IMR-90 (cell line): ENCODE results near the gene IL6. TPM values are rescaled to one million over a fixed set of nuclear protein-coding genes. Genes with fewer than 3 reads are reported as not detected.

Experiments
- ATAC-seq: fragments of 200-7000 bp; cut with Tn5 transposase; 2 replicates; pipeline ENCODE4 v1.9.1; 2020; ENCODE audit warnings: low read depth, mild to moderate bottlenecking, moderate library complexity
- BruUV-seq: library from RNA; stranded (reverse); fragments of 400-500 nt; replicated peaks from 2 replicates; lab custom pipeline; 2021; lab: Mats Ljungman, UMichigan
- CTCF ChIA-PET: fragments of 300-600 bp; formaldehyde crosslinking; extraction: SDS; loops from one replicate; lab custom pipeline; 2021; ENCODE audit warnings: antibody characterized with exemption; lab: Yijun Ruan, JAX
- POLR2A ChIA-PET: fragments of 300-600 bp; sonication (Branson Sonifier 250); formaldehyde crosslinking; loops from one replicate; lab custom pipeline; 2022; ENCODE audit warnings: antibody characterized with exemption; ENCODE audit not compliant: unreplicated experiment; lab: Charles Lee
- DNase-seq: peaks from one replicate; pipeline ENCODE4 v3.0.0; 2013
- H2AFZ ChIP-seq: replicated peaks from 2 replicates; pipeline ENCODE3; 2013; ENCODE audit warnings: low read length, mild to moderate bottlenecking; ENCODE audit not compliant: poor library complexity
- H2AK5ac ChIP-seq: 2 replicates; pipeline ENCODE4 v1.6.1; 2013; ENCODE audit warnings: low read depth, low read length, inconsistent platforms
- H2AK9ac ChIP-seq: replicated peaks from 2 replicates; pipeline ENCODE3; 2013; ENCODE audit warnings: mild to moderate bottlenecking, low read depth, low read length, moderate library complexity; ENCODE audit not compliant: poor library complexity
- H2BK120ac ChIP-seq: 2 replicates; pipeline ENCODE4 v1.6.1; 2013; ENCODE audit warnings: low read depth, low read length, inconsistent platforms
- H2BK15ac ChIP-seq: 3 replicates; pipeline ENCODE4 v1.6.1; 2013; ENCODE audit warnings: low read depth, low read length, inconsistent platforms
- H2BK20ac ChIP-seq: 2 replicates; pipeline ENCODE4 v1.6.1; 2013; ENCODE audit warnings: low read depth, mild to moderate bottlenecking, inconsistent platforms, low read length, moderate library complexity
- H2BK5ac ChIP-seq: 2 replicates; pipeline ENCODE4 v1.6.1; 2013; ENCODE audit warnings: mild to moderate bottlenecking, low read depth, low read length, inconsistent platforms; ENCODE audit not compliant: poor library complexity, severe bottlenecking
- H3K14ac ChIP-seq: replicated peaks from 2 replicates; pipeline ENCODE4 v1.6.1; 2013; ENCODE audit warnings: low read depth, low read length, inconsistent platforms
- H3K18ac ChIP-seq: 2 replicates; pipeline ENCODE4 v1.6.1; 2013; ENCODE audit warnings: low read depth, low read length, control low read depth
- H3K23ac ChIP-seq: 2 replicates; pipeline ENCODE4 v1.6.1; 2013; ENCODE audit warnings: low read depth, low read length, inconsistent platforms
- H3K27ac ChIP-seq: 2 replicates; pipeline ENCODE4 v1.5.1; 2013; ENCODE audit warnings: mild to moderate bottlenecking, control low read depth, low read length; ENCODE audit not compliant: insufficient read depth
- H3K27me3 ChIP-seq: 2 replicates; pipeline ENCODE4 v1.6.1; 2013; ENCODE audit warnings: low read length; ENCODE audit not compliant: control insufficient read depth, insufficient read depth
- H3K36me3 ChIP-seq: 2 replicates; pipeline ENCODE4 v1.6.1; 2013; ENCODE audit warnings: low read length, mixed read lengths; ENCODE audit not compliant: control insufficient read depth, insufficient read depth
- H3K4ac ChIP-seq: 2 replicates; pipeline ENCODE4 v1.6.1; 2013; ENCODE audit warnings: low read depth, low read length, inconsistent platforms
- H3K4me1 ChIP-seq: 2 replicates; pipeline ENCODE4 v1.6.1; 2013; ENCODE audit warnings: low read length, mixed read lengths; ENCODE audit not compliant: control insufficient read depth, insufficient read depth
- H3K4me2 ChIP-seq: 2 replicates; pipeline ENCODE4 v1.6.1; 2013; ENCODE audit warnings: low read depth, mild to moderate bottlenecking, control low read depth, low read length, moderate library complexity
- H3K4me3 ChIP-seq: 2 replicates; pipeline ENCODE4 v1.5.1; 2013; ENCODE audit warnings: low read depth, mild to moderate bottlenecking, control low read depth, low read length, moderate library complexity; ENCODE audit not compliant: insufficient read depth
- H3K56ac ChIP-seq: 2 replicates; pipeline ENCODE4 v1.6.1; 2013; ENCODE audit warnings: low read length, inconsistent platforms; ENCODE audit not compliant: insufficient read depth; ENCODE audit errors: extremely low read depth
- H3K79me1 ChIP-seq, 2 experiments: 2 replicates each; pipeline ENCODE4 v1.6.1; 2013; ENCODE audit warnings: low read length in 2 of 2, inconsistent platforms in 1 of 2, low read depth in 1 of 2
- H3K9ac ChIP-seq: 2 replicates; pipeline ENCODE4 v1.6.1; 2013; ENCODE audit warnings: low read depth, low read length, control low read depth
- H3K9me1 ChIP-seq: 2 replicates; pipeline ENCODE4 v1.6.1; 2013; ENCODE audit warnings: low read length, inconsistent platforms; ENCODE audit not compliant: insufficient read depth
- H3K9me3 ChIP-seq: 2 replicates; pipeline ENCODE4 v1.6.1; 2013; ENCODE audit warnings: low read length; ENCODE audit not compliant: control insufficient read depth, insufficient read depth
- H4K20me1 ChIP-seq: 2 replicates; pipeline ENCODE4 v1.6.1; 2013; ENCODE audit warnings: low read length, inconsistent platforms; ENCODE audit not compliant: insufficient read depth
- H4K5ac ChIP-seq: 2 replicates; pipeline ENCODE4 v1.6.1; 2013; ENCODE audit warnings: mild to moderate bottlenecking, low read depth, low read length, control low read depth
- H4K8ac ChIP-seq, 2 experiments: 2 replicates each; pipeline ENCODE4 v1.6.1; 2013; ENCODE audit warnings: low read depth in 2 of 2, low read length in 2 of 2, control low read depth in 1 of 2, inconsistent platforms in 1 of 2
- H4K91ac ChIP-seq: 2 replicates; pipeline ENCODE4 v1.6.1; 2013; ENCODE audit warnings: low read depth, low read length, inconsistent platforms; ENCODE audit not compliant: insufficient read depth
- CEBPB ChIP-seq: IDR thresholded peaks from 2 replicates; pipeline ENCODE4 v1.6.1; 2012; ENCODE audit warnings: low read depth, low read length, improper control_type of control experiment
- CHD1 ChIP-seq: IDR thresholded peaks from 2 replicates; pipeline ENCODE4 v1.6.1; 2012; ENCODE audit warnings: low read depth, low read length, improper control_type of control experiment
- WGBS, 2 experiments: methylation state at CpG; one replicate each; pipeline versions ENCODE4 v1.1.5 to v1.1.7; 2013; ENCODE audit warnings: missing lambda C conversion rate in 2 of 2; ENCODE audit not compliant: insufficient read length in 1 of 2; ENCODE audit errors: extremely low coverage in 2 of 2; 5-methylcytosine and 5-hydroxymethylcytosine counted together
- dilution Hi-C: fragments of 300-500 bp; cut with HindIII; formaldehyde crosslinking; loops from one replicate; pipeline ENCODE4 v1.14.3; 2018; ENCODE audit warnings: low sequenced_read_pairs; ENCODE audit not compliant: unreplicated experiment
- in situ Hi-C: fragments of 300-500 bp; cut with MboI; formaldehyde crosslinking; loops from 3 replicates; pipeline ENCODE4 v1.14.3; 2019; ENCODE audit warnings: low sequenced_read_pairs, inconsistent platforms, mixed read lengths
- intact Hi-C: fragments of 100-400 bp; cut with micrococcal nuclease; formaldehyde crosslinking; loops from 2 replicates; pipeline ENCODE4 v1.10.0; 2022
- polyA plus RNA-seq, 3 experiments: library from polyadenylated mRNA; depleted of rRNA; stranded (reverse); fragments of >200 nt; gene quantifications; 2 replicates each; pipeline ENCODE4 v1.2.3, GENCODE V29; 2012; ENCODE audit warnings: low replicate concordance in 1 of 3
- total RNA-seq: library from RNA; depleted of rRNA; stranded (reverse); fragments of >200 nt; gene quantifications from 2 replicates; pipeline ENCODE4 v1.2.3, GENCODE V29; 2012

Gene IL6
- total and polyA plus RNA-seq, 2 of the 4 experiments (the other 2 are of a cell fraction) = 15.2 to 50.8 TPM

GRCh38 chr7:22715969-22716368 is 11.0 kb upstream of the IL6 start:
- WGBS, 2 experiments = no CpG with 5 or more reads among the region's 4 CpGs
- no peak overlapping the region for H2BK5ac ChIP-seq
- H3K4me1 ChIP-seq = peaks cover 13% of the 10 kb centered on the region
- H3K18ac ChIP-seq = no peak overlapping the region
- intact Hi-C loops (no loop called here), dilution Hi-C loops (no loop called here), in situ Hi-C loops (no loop called here)
- H3K9ac ChIP-seq = no peak overlapping the region
- no peak overlapping the region for H3K56ac ChIP-seq
- BruUV-seq = no TSS peak
- no peak overlapping the region for H2AK5ac ChIP-seq
- ChIA-PET POLR2A (interaction anchor here (0.6 kb wide), 1 partner anchor 141 kb away, joined by 13 read pairs; no protein-coding TSS in a partner anchor), CTCF (interaction anchor here (0.6 to 1.4 kb wide), 2 partner anchors 11 to 39 kb away, joined by 3 to 4 read pairs; partner anchors contain the start of gene IL6)
- no peak overlapping the region for H3K14ac ChIP-seq
- H3K36me3 ChIP-seq = no peaks in the 10 kb centered on the region
- H2AK9ac ChIP-seq = no peak overlapping the region
- ATAC-seq = no peak
- no peaks in the 10 kb centered on the region for H3K9me3 ChIP-seq
- H3K79me1 ChIP-seq = no peaks in the 10 kb centered on the region; a peak in 1 of 4 replicates
- no peaks in the 10 kb centered on the region for H3K9me1 ChIP-seq
- peak overlapping the region; percentile 12; the same call in 1 of the 3 replicates for H2BK15ac ChIP-seq
- H2BK20ac ChIP-seq = peak overlapping the region; percentile 3; the same call in 1 of the 2 replicates
- no peak for DNase-seq
- TF ChIP-seq CHD1 (no peak), CEBPB (no peak)
- no peak overlapping the region for H3K27ac ChIP-seq
- no peak overlapping the region for H4K5ac ChIP-seq
- no peak overlapping the region for H4K91ac ChIP-seq
- no peak overlapping the region for H3K4ac ChIP-seq
- no peak overlapping the region for H3K4me2 ChIP-seq
- no peak overlapping the region; the same call in 1 of the 2 replicates for H2BK120ac ChIP-seq
- no peak overlapping the region for H3K23ac ChIP-seq
- no peak overlapping the region for H4K8ac ChIP-seq
- H3K27me3 ChIP-seq = no peaks in the 10 kb centered on the region
- H4K20me1 ChIP-seq = no peaks in the 10 kb centered on the region
- H3K4me3 ChIP-seq = no peak overlapping the region
- no peak overlapping the region for H2AFZ ChIP-seq
